Fibroblast of lung (primary cell): Measurements from ENCODE around the gene ANO10.

Experiments
- CTCF ChIP-seq, 2 donors: IDR thresholded peaks in 1 of 2; conservative IDR thresholded peaks in 1 of 2; 1 replicate in 1 of 2; 2 replicates in 1 of 2; pipeline ENCODE4 v1.5.1; 2011 to 2012; ENCODE audit warnings: low read length in 2 of 2, control low read depth in 1 of 2, inconsistent platforms in 1 of 2, low read depth in 1 of 2, mild to moderate bottlenecking in 1 of 2
- EZH2 ChIP-seq: IDR thresholded peaks from 2 replicates; pipeline ENCODE4 v1.5.1; 2012; ENCODE audit warnings: low read length, control low read depth, mild to moderate bottlenecking; ENCODE audit errors: missing control alignments

GRCh38 chr3:43347774-43348173 is 274.0 kb downstream of the ANO10 start:
- TF ChIP-seq CTCF (conservative IDR thresholded peaks at IDR 0.05 in 1 of 2, IDR thresholded peaks at IDR 0.05 in 1 of 2; ENCODE audit: low read depth in 1 of 2, low read length in 2 of 2) (no peak), EZH2 (no peak)
